B cell (primary cell): ENCODE results near the gene SATB2. TPM values are rescaled to one million over a fixed set of nuclear protein-coding genes. Genes with fewer than 3 reads are reported as not detected.

Experiments
- ATAC-seq: fragments of 200-7000 bp; cut with Tn5 transposase; one replicate; pipeline ENCODE4 v1.10.0; 2021; ENCODE audit warnings: low read depth, mild to moderate bottlenecking, moderate number of reproducible peaks, moderate library complexity
- CTCF ChIA-PET: fragments of 350-600 bp; sonication (Branson Sonifier 250); formaldehyde crosslinking; loops from one replicate; lab custom pipeline; 2021; ENCODE audit warnings: antibody characterized with exemption, inconsistent platforms; lab: Charles Lee
- POLR2A ChIA-PET: fragments of 350-600 bp; sonication (Branson Sonifier 250); formaldehyde crosslinking; loops from one replicate; lab custom pipeline; 2021; ENCODE audit warnings: antibody characterized with exemption; lab: Charles Lee
- DNase-seq: peaks from one replicate; pipeline ENCODE4 v3.0.0; 2013
- H2AFZ ChIP-seq: 2 replicates; pipeline ENCODE4 v1.6.1; 2012; ENCODE audit warnings: mild to moderate bottlenecking, low read depth, low read length; ENCODE audit not compliant: insufficient read depth, poor library complexity, severe bottlenecking
- H3K27ac ChIP-seq, 2 donors: 1 replicate in 1 of 2; 2 replicates in 1 of 2; pipeline ENCODE4 v1.5.1; 2012 to 2013; ENCODE audit warnings: low read length in 2 of 2, mild to moderate bottlenecking in 2 of 2, moderate library complexity in 1 of 2
- H3K27me3 ChIP-seq, 4 experiments: fragments of 200-600 bp in 1 of 4; sonication (generic) in 1 of 4; replicated peaks in 1 of 4; 1 replicate in 2 of 4; 2 replicates in 2 of 4; pipeline versions ENCODE4 v1.6.1 to v1.7.0; 2013 to 2016; ENCODE audit warnings: low read length in 3 of 4, mild to moderate bottlenecking in 2 of 4, mixed read lengths in 1 of 4, moderate library complexity in 1 of 4; ENCODE audit not compliant: insufficient read depth in 4 of 4, control insufficient read depth in 3 of 4; ENCODE audit errors: control extremely low read depth in 1 of 4
- H3K36me3 ChIP-seq, 2 experiments: replicated peaks in 1 of 2; 1 replicate in 1 of 2; 2 replicates in 1 of 2; pipeline versions ENCODE4 v1.6.1 to v1.7.1; 2013; ENCODE audit warnings: low read length in 1 of 2; ENCODE audit not compliant: insufficient read depth in 2 of 2, control insufficient read depth in 1 of 2; ENCODE audit errors: control extremely low read depth in 1 of 2, extremely low read depth in 1 of 2
- H3K4me1 ChIP-seq, 2 donors: fragments of 200-600 bp in 1 of 2; sonication (generic) in 1 of 2; 1 replicate in 1 of 2; 2 replicates in 1 of 2; pipeline versions ENCODE4 v1.5.1 to v1.6.1; 2013 to 2017; ENCODE audit warnings: low read length in 2 of 2; ENCODE audit not compliant: control insufficient read depth in 2 of 2, insufficient read depth in 2 of 2
- H3K4me2 ChIP-seq: replicated peaks from 2 replicates; pipeline ENCODE3; 2012; ENCODE audit warnings: mild to moderate bottlenecking, low read depth, low read length; ENCODE audit not compliant: poor library complexity, severe bottlenecking
- H3K4me3 ChIP-seq, 5 experiments: fragments of 200-600 bp in 1 of 5; sonication (generic) in 1 of 5; 1 replicate in 3 of 5; 2 replicates in 2 of 5; pipeline versions ENCODE4 v1.5.1 to v1.7.0; 2011 to 2016; ENCODE audit warnings: low read length in 4 of 5, mild to moderate bottlenecking in 4 of 5, low read depth in 2 of 5, control low read depth in 1 of 5, moderate library complexity in 1 of 5; ENCODE audit not compliant: insufficient read depth in 1 of 5; ENCODE audit errors: control extremely low read depth in 1 of 5, extremely low read depth in 1 of 5
- H3K79me2 ChIP-seq: fragments of 200-600 bp; sonication (generic); one replicate; pipeline ENCODE4 v1.6.0; 2016; ENCODE audit warnings: low read length; ENCODE audit not compliant: control insufficient read depth, insufficient read depth
- H3K9ac ChIP-seq: fragments of 200-600 bp; sonication (generic); 2 replicates; pipeline ENCODE4 v1.6.1; 2017; ENCODE audit warnings: mild to moderate bottlenecking, low read length, moderate library complexity
- H3K9me3 ChIP-seq, 3 donors: one replicate each; pipeline versions ENCODE4 v1.6.1 to v1.7.1; 2013; ENCODE audit warnings: low read length in 2 of 3; ENCODE audit not compliant: control insufficient read depth in 2 of 3, insufficient read depth in 1 of 3; ENCODE audit errors: control extremely low read depth in 1 of 3
- H4K20me1 ChIP-seq: 2 replicates; pipeline ENCODE4 v1.6.0; 2012; ENCODE audit warnings: mild to moderate bottlenecking, low read length; ENCODE audit not compliant: insufficient read depth, control insufficient read depth, poor library complexity, severe bottlenecking
- H3K27ac Mint-ChIP-seq: one replicate; pipeline ENCODE4 v1.8.0; 2021; ENCODE audit warnings: mixed read lengths
- H3K27me3 Mint-ChIP-seq: one replicate; pipeline ENCODE4 v1.8.0; 2021; ENCODE audit warnings: mixed read lengths
- H3K4me1 Mint-ChIP-seq: one replicate; pipeline ENCODE4 v1.8.0; 2021; ENCODE audit warnings: mixed read lengths
- H3K4me3 Mint-ChIP-seq: one replicate; pipeline ENCODE4 v1.8.0; 2021; ENCODE audit warnings: mixed read lengths
- H3K9me3 Mint-ChIP-seq: one replicate; pipeline ENCODE4 v1.8.0; 2022; ENCODE audit warnings: mixed read lengths; ENCODE audit not compliant: insufficient read depth
- CTCF ChIP-seq: fragments of 200-600 bp; IDR thresholded peaks from one replicate; pipeline ENCODE4 v1.8.0; 2022; ENCODE audit warnings: antibody characterized with exemption, mild to moderate bottlenecking
- EZH2 ChIP-seq: IDR thresholded peaks from 2 replicates; pipeline ENCODE4 v1.6.1; 2012; ENCODE audit warnings: borderline replicate concordance, low read depth, mild to moderate bottlenecking, moderate library complexity, low read length; ENCODE audit not compliant: insufficient read depth, poor library complexity, severe bottlenecking
- WGBS: methylation state at CpG from one replicate; pipeline ENCODE4 v1.1.5; 2013; ENCODE audit warnings: missing lambda C conversion rate; ENCODE audit not compliant: insufficient coverage; 5-methylcytosine and 5-hydroxymethylcytosine counted together
- intact Hi-C: fragments of 100-400 bp; cut with micrococcal nuclease; formaldehyde crosslinking; loops from one replicate; pipeline ENCODE4 v1.10.0; 2022
- polyA plus RNA-seq: library from polyadenylated mRNA; depleted of rRNA; stranded (reverse); fragments of >200 nt; gene quantifications from 2 replicates; pipeline ENCODE4 v1.2.3, GENCODE V29; 2012
- total RNA-seq, 2 donors: library from RNA; stranded (reverse); fragments of 120-200 nt in 1 of 2; gene quantifications; 1 replicate in 1 of 2; 2 replicates in 1 of 2; pipeline versions ENCODE4 v1.2.3 to v1.2.4, GENCODE V29; 2013 to 2022

Gene SATB2
- total and polyA plus RNA-seq, 2 donors (not counting 1 experiment from before 2014, with no cell fraction given) = 0.13 to 0.49 TPM

- H3K27me3 Mint-ChIP-seq = peaks cover 25% of the 10 kb centered on the region
These were observed 7.8 kb downstream of the SATB2 start for GRCh38 chr2:199449956-199450355.

GRCh38 chr2:199449455-199449854, 8.3 kb downstream of the SATB2 start:
- no peak for TF ChIP-seq CTCF
- TF ChIP-seq EZH2 = no peak
- ChIA-PET CTCF (no interaction called here), POLR2A (no interaction called here)
- H3K4me3 Mint-ChIP-seq = no peak overlapping the region
- H3K27ac Mint-ChIP-seq = no peak overlapping the region
- H4K20me1 ChIP-seq = no peaks in the 10 kb centered on the region
- H3K27ac ChIP-seq = no peak overlapping the region
- peaks cover 28% of the 10 kb centered on the region for H3K27me3 Mint-ChIP-seq
- no CpG with 5 or more reads among the region's 1 CpG for WGBS
- H2AFZ ChIP-seq = no peak overlapping the region
- no peaks in the 10 kb centered on the region for H3K36me3 ChIP-seq
- no peaks in the 10 kb centered on the region for H3K4me1 ChIP-seq
- no peaks in the 10 kb centered on the region for H3K9me3 ChIP-seq
- H3K4me3 ChIP-seq = no peak overlapping the region
- H3K79me2 ChIP-seq = no peaks in the 10 kb centered on the region
- no peaks in the 10 kb centered on the region for H3K4me1 Mint-ChIP-seq
- intact Hi-C loops = no loop called here
- H3K4me2 ChIP-seq = no peak overlapping the region
- no peak for DNase-seq
- H3K27me3 ChIP-seq = peaks cover 0 to 35% (median 12%) of the 10 kb centered on the region in 4 experiments
- no peak for ATAC-seq
- H3K9ac ChIP-seq = no peak overlapping the region
- no peaks in the 10 kb centered on the region for H3K9me3 Mint-ChIP-seq

More at GRCh38 chr2:199449956-199450355, 7.8 kb downstream of the SATB2 start:
- H3K4me1 Mint-ChIP-seq = no peaks in the 10 kb centered on the region
- Histone ChIP-seq H3K4me1 (no peaks in the 10 kb centered on the region), H3K27me3 (peaks cover 0 to 40% (median 14%) of the 10 kb centered on the region in 4 experiments), H4K20me1 (no peaks in the 10 kb centered on the region), H3K27ac (no peak overlapping the region), H3K9me3 (no peaks in the 10 kb centered on the region), H2AFZ (no peak overlapping the region), H3K79me2 (no peaks in the 10 kb centered on the region), H3K9ac (no peak overlapping the region), H3K4me3 (no peak overlapping the region), H3K4me2 (no peak overlapping the region), H3K36me3 (no peaks in the 10 kb centered on the region)
- no CpG with 5 or more reads among the region's 3 CpGs for WGBS
- ChIA-PET POLR2A (no interaction called here), CTCF (no interaction called here)
- intact Hi-C loops = no loop called here
- H3K9me3 Mint-ChIP-seq = no peaks in the 10 kb centered on the region
- DNase-seq (no peak), ATAC-seq (no peak)
- H3K4me3 Mint-ChIP-seq = no peak overlapping the region
- no peak overlapping the region for H3K27ac Mint-ChIP-seq
- TF ChIP-seq EZH2 (no peak), CTCF (no peak)
